Esophagus muscularis mucosa (tissue), 3 donors: Measurements from ENCODE around the gene NFIB.

Experiments used
- CTCF ChIP-seq, 3 experiments: fragments of 200-600 bp in 2 of 3; fragments of 450-650 bp in 1 of 3; sonication (generic) in 2 of 3; IDR thresholded peaks; one replicate each; pipeline ENCODE4 v1.5.1; 2017 to 2019; ENCODE audit warnings: antibody characterized with exemption in 3 of 3, mild to moderate bottlenecking in 2 of 3, moderate library complexity in 1 of 3
- POLR2AphosphoS5 ChIP-seq, 2 donors: sonication (generic); formaldehyde crosslinking; IDR thresholded peaks; one replicate each; pipeline ENCODE4 v1.6.1; 2017; ENCODE audit warnings: antibody characterized with exemption in 2 of 2

- no peak for TF ChIP-seq CTCF (IDR thresholded peaks at IDR 0.05)
- TF ChIP-seq POLR2AphosphoS5 (IDR thresholded peaks at IDR 0.05): no peak
Measured at GRCh38 chr9:14180960-14181537, 132.9 kb downstream of the NFIB start.
